LHCN-M2 (cell line): ENCODE data around the gene THSD7B. TPM values are rescaled to one million over a fixed set of nuclear protein-coding genes. Genes with fewer than 3 reads are reported as not detected.

Experiments
- DNase-seq: peaks from one replicate; pipeline ENCODE4 v3.0.0-alpha.2; 2012; ENCODE audit warnings: low read depth
- total RNA-seq: library from RNA; depleted of rRNA; stranded (reverse); fragments of >200 nt; gene quantifications from 2 replicates; pipeline ENCODE4 v1.2.3, GENCODE V29; 2014

Gene THSD7B
- total RNA-seq, 1 experiment from 2014 or later: not detected

DNA sequence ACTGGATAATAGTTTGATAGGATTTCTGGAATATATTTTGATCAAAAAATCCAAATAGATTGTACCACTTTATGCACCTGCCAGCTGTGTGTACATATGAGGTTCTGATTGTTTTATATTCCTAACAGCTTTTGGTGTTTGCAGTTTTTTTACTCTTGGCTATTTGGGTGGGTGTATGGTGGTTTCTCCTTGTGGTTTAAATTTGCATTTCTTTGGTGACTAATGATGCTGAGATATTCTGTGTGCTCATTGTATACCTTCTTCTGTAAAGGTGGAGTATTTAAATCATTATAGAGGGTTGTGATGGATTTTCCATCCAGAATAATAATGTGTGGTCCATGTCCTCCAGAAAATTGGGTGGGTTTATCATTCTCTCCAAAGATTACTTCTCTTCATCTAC is 372.9 kb downstream of the THSD7B start:
- no peak for DNase-seq

DNA sequence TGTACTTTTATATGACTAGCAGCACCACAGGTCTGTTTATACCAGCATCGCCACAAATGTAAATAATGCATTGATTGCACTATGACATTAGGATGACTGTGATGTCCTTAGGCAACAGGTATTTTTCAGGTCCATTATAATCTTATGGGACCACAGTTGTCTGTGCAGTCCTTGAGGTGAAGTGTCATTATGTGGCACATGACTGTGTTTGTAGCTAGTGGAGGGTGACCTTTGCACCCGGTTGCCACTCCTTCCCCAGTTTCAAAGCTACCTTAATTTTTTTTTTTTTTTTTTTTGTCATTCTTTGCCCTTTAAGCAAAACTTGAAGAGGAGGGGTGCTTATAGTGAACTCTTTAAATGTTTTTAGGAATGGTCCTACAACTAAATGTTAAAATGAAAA is 386.4 kb downstream of the THSD7B start:
- no peak for DNase-seq

DNA sequence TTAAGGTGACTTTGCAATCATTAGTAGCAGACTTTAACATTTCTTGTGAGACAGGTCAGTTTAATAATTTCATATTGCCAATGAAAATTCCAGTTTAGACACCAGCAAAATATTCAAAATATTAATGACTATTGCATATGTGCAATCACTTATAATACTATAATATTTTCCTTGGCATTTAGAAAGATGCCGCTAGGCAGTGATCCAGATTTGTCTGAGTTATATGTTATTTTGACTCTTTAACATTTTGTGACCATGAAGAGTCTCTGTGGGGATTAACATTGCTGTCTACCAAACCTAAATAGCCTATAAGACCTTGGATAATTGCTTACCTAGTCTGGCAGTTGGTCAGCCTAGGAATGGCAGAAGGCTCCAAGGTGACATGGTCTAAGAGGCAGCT is 389.6 kb downstream of the THSD7B start:
- DNase-seq: no peak

DNA sequence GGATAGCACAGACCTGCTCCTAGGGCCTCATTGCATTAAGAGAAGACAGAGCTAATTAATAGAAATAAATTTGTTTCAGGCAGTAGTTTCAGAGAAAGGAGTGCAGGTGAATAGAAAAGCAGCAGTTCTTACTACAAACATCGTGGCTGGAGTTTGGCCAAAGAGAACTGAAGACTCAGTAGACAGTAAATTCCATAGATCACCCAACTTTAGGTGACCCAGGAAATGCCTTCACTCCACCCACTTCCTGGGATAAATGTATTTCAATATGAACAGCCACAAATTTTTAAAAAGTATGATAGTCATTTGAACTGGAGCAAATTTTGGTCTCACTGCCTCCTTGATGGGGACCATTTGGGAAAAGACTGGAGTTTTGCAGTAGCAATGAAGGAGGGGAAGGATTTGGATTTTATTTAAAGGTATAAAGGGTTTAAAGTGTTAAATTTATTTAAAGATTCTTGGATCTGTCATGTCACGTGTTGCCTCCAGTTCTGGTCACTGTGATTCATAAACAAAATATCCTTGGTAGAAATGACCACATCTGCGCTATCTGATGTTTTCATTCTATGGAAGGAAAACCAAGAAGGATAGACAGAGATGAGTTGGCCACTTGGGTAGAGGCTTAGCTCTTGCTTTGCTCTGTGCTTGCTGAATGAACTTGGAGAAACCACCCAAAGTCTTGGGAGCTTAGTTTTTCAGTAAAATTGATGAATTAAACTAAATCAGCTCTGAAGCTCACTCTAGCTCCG is 390.2 kb downstream of the THSD7B start:
- DNase-seq: peak; percentile 76

DNA sequence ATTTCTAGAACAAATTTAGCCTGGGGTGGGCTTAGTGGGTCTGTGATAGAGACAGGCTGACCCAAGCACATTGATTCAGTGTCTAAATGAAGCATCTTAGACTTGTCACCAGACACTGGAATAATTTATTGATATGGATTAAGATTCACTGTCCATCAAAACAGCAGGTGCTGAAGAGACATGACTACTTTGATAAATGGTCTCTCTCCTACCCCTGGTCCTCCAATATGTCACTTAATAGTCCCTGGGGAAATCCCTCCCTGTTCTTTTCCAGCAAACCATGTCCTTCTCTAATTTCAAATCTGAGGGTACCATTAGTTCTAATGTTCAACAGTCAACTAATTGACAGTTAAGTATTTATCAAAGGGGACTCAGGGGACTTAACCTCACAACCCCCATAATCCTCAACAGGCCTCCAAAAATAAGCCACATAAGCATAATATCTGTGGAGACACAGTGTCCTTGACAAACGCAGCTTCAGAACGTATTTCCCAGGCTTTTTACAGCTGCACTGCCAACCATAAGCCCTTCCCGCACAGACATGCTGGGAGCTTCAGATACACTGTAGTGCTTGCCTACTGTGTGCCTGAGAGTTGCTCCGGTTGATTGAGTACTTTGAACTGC is 391.0 kb downstream of the THSD7B start:
- DNase-seq: no peak

DNA sequence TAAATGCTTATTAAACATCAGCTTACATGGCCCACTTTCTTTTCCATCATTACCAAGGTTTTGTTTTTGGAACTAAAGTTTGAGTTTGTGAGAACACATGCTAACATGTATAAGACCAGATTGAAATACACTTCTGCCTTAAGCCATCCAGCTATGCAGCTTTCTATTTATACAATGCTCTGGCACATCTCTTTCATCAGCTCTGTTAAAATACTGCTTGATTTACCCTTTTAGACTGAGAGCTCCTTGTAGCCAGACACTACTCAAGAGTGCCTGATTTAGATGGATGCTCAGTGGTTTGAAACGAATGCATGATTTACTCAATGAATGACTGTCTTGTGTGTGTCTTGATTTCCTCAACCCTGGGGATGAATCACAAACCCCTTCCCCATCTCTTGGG is 392.5 kb downstream of the THSD7B start:
- no peak for DNase-seq

DNA sequence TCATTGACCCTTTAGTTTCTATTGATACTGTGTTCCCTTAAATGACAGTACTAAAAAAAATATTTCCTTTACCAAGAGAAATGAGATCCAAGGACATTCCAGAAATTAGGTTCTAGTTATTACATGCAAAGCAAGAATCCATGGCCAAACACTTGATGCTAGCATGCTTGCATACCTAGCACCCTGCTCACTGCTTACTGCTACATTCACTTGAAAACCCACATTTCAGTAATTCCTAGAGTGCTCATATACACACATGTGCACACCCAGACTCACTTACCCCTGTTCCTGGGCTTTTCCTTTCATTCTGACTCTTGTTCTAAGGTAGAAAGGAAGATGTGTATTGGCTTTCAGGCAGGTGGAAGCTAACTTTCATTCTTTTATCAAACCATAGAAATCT is 395.9 kb downstream of the THSD7B start:
- no peak for DNase-seq

DNA sequence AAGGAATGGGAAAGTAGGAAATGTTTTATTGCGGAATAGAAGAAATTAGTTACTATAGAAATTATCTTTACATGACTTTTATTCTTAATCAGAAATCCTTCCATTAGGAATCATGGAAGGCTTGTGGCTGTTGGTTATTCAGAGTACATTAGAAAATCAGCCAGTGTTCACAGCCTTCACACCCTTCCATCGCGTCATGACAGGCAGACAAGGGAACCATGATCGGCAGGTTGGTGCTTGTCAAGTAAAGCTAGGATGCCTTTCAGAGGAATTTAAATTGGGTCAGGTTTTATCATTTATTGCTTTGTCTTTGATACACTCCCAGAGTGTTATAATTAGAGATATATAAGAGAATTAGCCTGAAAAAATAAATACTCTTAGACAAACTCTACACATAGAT is 400.6 kb downstream of the THSD7B start:
- no peak for DNase-seq

DNA sequence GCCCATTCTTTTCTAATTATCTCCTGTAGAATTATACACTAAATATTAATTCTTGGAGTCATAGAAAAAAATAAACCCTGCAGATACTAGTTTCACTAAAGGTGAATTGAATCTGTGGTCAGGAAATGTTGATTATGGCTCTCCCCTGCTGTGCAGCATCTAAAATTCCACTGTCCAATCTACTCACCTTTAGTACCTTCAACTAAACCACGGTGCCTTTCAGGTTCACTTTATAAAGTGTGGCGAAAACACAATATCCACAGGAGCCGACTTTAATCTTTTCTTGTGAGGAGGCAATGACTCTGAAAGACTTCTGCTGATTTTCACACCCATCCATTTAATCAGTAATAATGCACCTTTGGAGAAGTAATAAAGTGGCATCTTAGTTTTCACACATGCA is 402.3 kb downstream of the THSD7B start:
- no peak for DNase-seq

DNA sequence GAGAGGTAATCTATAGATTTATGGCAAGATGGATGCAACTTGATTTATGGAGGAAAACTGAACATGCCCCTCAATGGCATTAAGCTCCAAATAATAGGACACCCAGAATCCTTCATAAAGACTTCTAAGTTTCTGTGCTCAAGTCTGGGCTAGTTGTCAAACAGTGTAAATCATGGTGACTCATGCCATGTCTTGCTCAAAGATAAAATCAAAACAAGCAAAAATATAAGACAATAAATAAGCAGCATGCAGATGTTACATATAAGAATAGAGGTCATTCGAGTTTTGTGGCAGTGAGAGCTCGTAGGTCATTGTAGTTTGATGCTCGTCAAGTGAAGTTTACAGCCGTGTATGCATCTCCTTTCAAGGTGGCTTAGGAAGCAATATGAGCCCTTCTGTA is 403.2 kb downstream of the THSD7B start:
- DNase-seq: peak; percentile 49

DNA sequence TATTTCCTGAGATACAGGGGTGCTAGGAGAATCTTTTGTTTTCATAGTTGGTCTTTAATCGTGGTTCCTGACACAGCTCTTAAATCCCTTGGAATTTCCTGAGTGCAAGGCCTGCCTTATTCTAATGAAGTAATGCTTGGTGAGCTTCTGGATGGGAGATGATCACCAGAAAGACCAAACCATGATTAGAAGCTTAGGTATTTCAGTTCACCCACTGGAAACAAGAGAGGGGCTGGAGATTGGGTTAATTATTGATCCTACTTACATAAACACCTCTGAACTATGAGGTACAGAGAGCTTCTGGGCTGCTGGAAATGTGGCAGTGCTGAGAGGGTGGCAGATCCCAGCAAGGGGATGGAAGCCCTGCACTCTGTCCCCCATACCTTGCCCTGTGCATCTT is 406.8 kb downstream of the THSD7B start:
- DNase-seq: no peak

DNA sequence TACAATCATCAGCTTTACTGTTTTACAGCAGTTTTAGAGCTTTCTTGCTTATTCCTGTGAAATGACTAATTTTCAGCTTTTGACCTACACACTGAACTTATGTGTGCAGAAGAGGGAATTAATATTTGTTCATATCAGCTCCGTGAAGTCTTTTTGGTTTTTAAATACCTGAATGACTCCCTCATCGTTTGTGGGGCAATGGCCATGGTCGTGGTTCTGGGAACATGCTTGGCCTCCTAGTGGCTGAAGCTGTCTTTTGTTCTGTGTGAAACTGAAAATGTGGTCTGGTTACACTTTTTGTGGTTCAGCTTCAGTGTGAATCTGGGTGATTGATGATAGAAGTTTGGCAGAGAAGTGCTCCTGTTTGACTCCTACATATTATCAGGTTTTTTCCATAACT is 408.1 kb downstream of the THSD7B start:
- DNase-seq: peak; percentile 64

DNA sequence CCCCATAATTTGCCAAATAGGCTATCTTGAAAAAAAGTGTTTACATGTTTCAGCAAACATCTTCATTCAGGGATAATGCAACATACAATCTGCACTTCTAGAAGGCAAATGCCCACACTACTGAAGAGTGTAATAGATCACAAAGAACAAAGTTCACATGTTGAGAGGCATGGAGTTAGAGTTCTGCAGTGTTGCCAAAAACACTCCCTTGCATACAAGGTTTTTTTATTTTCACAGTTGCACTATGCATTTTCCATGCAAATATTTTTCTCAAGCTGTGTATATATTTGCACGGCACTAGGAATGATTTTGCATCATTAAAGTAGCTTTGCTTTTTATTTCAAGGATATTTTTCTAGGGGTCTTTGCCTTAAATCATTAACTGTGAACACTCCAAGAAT is 409.9 kb downstream of the THSD7B start:
- no peak for DNase-seq

DNA sequence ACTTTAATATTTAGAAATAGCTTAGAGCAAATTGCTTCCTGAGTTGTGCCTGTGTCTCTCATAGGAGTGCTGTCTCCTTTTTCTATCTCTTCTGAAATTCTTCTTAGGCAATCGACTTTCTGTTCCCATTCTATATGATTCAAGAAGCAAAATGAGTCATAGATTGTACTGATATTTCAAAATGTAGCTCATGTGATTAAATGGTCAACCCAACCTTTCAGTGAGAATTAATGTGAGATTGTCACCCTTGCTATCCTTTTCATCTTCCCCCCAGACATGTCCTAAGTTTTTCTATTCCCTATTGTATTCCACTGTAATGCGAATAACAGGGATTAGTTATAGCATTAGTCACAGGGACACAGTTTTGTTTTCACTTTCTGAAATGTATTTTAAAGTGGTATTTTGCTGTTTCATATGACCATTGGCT is 413.6 kb downstream of the THSD7B start:
- peak; percentile 69 for DNase-seq

DNA sequence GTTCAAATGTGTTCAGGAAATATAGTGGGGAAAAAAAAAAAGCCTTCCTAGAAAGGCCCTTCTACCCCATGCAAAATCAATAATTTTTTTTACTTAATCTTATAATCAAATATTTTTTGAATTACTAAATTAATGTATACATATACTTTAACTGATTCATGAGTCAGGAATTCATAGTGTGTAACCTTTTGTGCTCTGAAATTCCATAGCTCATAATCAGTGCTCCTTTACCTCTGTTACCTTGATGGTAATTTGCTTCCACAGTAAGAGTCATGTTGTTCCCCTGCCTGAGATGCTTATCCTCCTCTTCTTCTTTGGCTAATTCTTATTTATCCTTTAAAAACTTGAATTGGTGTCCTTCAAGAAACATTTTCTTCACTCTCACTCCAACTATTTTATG is 414.2 kb downstream of the THSD7B start:
- no peak for DNase-seq

DNA sequence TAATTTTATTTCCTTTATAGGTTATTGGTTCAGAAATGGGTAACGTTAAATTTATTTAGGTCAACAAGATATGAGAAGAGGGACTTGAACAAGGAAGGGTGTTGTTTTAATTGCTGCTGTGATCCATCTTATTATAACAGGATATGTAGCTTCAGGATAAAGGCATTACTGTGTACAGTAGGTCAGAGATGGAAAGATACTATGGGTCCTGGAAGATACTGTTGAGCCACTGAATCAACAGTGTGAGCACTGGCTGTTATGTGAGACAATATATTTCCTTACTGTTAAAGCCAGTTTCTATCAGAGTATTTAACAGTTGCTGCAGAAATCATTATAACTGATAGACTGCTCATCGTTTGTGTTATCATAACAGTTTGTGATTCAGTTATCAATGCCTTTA is 414.7 kb downstream of the THSD7B start:
- no peak for DNase-seq

DNA sequence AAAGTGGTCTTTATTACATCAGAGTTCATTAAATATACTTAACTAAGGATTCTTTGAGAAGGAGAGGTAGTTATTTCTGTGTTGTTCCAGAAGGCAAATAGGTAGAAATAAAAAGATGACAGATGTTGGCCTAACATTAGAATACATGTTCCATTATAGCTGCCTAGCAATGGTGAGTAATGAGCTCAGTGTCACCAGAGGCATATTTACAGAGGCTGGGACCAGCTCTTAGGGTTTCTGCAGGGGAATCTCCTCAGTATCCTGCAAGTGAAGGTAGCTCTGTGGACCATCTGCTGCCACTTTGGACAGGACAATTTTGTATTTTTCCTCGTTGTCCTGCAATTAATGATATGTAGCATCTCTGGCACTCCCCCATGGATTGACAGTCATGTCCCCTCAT is 416.0 kb downstream of the THSD7B start:
- DNase-seq: no peak

DNA sequence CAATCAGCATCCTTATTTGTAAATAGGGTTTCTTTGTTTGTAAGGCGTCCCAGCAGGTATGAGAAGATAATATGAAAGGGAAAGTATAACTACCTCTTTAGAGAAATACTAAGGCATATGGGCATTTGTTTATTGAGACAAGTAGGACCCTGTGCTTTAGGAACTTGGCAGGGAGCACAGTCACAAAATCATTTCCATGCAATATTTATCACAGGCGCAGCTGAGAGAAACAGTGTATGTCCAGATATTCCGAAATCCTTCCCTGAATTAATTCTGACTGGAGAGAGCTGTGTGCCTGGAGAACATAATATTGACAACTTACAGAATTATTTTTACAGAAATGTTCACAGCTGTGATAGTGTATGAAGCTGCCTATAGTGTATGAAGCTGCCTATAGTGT is 416.7 kb downstream of the THSD7B start:
- no peak for DNase-seq

DNA sequence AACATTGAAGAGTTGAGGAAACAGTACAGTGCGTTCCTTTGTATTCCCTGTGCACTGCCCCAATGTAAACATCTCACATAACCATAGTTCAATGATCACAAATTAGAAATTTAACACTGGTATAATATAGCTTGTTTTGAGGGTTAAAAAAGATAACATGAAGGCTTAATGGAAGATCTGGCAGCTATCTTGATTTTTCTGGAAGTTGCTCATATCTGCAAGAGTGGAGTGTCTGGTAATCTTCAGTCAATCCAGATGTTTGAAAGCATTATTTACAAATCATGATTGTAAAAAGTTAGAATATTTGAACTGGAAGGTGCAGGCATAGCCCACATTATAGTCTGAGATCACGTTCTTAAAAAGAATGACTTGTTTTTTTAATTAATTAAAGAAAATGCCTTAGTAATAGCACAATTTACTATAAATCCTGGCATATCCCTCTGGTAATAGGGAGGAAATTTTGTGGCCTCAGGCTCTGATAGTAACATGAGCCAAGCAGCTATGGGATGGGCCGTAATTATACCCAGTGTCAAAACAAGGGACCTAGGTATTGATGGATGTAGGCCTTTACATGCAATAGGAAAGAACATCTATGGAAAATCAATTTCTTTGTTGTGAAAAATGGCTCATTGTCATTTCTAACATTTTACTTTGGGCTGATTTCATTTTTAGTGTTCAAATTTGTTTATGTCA is 418.0 kb downstream of the THSD7B start:
- DNase-seq: no peak

DNA sequence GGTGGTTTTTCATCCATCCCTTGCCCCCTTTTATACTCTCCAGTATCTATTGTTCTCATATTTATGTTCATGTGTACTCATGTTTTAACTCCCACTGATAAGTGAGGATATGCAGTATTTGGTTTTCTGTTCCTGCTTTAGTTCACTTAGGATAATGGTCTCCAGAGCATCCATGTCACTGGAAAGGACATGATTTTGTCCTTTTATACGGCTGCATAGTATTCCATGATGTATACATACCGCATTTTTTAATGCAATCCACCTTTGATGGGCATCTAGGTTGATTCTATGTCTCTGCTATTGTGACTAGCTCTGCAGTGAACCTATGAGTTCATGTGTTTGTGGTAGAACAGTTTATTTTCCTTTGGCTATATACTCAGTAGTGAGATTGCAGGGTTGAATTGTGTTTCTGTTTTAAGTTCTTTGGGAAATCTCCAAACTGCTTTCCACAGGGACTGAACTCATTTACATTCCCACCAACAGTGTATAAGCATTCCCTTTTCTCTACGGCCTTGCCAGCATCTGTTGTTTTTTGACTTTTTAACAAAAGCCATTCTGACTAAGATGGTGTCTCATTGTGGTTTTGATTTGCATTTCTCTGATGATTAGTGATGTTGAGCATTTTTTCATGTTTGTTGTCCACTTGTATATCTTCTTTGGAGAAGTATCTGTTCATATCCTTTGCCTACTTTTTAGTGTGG is 420.2 kb downstream of the THSD7B start:
- DNase-seq: peak; percentile 80

DNA sequence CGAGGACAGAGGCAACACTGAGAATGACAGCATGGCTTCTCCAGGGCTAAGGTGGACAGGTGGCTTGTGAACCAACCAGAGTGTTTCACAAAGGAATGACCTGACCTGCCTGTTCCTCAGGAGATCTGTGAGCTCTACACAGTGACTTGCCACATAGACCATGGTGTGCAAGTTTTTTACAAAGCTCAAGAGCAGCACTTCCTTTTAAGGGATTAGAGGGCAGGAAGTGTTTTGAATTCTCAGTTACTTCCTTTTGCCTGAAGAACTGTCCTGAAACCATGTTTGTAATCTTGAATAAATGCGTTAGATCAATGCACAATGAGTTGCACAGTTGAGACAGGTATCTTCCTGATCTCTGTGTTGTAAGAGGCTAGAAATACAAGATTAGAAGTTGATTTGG is 421.9 kb downstream of the THSD7B start:
- DNase-seq: no peak
